Subcutaneous abdominal adipose tissue (tissue), 5 donors: ENCODE results near the gene DRD5.
"Not testable (repeated sequence)": the region's sequence is repeated elsewhere in the genome, so short reads cannot be mapped to it uniquely, and the experiment has no call there.

ENCODE experiments used
- H3K27ac ChIP-seq: one replicate; pipeline ENCODE4 v1.7.0; 2013; ENCODE audit warnings: low read depth, mild to moderate bottlenecking, inconsistent platforms, low read length, moderate library complexity
- H3K27me3 ChIP-seq, 5 donors: one replicate each; pipeline ENCODE4 v1.7.0; 2013; ENCODE audit warnings: low read length in 5 of 5, inconsistent platforms in 1 of 5; ENCODE audit not compliant: control insufficient read depth in 5 of 5, insufficient read depth in 4 of 5
- H3K36me3 ChIP-seq, 5 donors: one replicate each; pipeline ENCODE4 v1.7.0; 2013; ENCODE audit warnings: low read length in 5 of 5; ENCODE audit not compliant: control insufficient read depth in 5 of 5, insufficient read depth in 5 of 5
- H3K4me1 ChIP-seq, 5 donors: one replicate each; pipeline ENCODE4 v1.7.0; 2013; ENCODE audit warnings: low read length in 5 of 5, mild to moderate bottlenecking in 3 of 5, moderate library complexity in 1 of 5; ENCODE audit not compliant: control insufficient read depth in 5 of 5, insufficient read depth in 5 of 5
- H3K4me3 ChIP-seq, 5 donors: one replicate each; pipeline ENCODE4 v1.7.0; 2013; ENCODE audit warnings: low read length in 5 of 5, low read depth in 1 of 5
- H3K9ac ChIP-seq, 5 donors: one replicate each; pipeline ENCODE4 v1.7.0; 2013; ENCODE audit warnings: low read length in 5 of 5, mild to moderate bottlenecking in 4 of 5, moderate library complexity in 3 of 5
- H3K9me3 ChIP-seq, 5 donors: one replicate each; pipeline ENCODE4 v1.7.0; 2013; ENCODE audit warnings: low read length in 5 of 5; ENCODE audit not compliant: control insufficient read depth in 5 of 5
- donor health status: healthy.
- donor health status: healthy.
- donor health status: healthy.
- donor health status: healthy.
- donor health status: healthy.

DRD5 gene

DNA sequence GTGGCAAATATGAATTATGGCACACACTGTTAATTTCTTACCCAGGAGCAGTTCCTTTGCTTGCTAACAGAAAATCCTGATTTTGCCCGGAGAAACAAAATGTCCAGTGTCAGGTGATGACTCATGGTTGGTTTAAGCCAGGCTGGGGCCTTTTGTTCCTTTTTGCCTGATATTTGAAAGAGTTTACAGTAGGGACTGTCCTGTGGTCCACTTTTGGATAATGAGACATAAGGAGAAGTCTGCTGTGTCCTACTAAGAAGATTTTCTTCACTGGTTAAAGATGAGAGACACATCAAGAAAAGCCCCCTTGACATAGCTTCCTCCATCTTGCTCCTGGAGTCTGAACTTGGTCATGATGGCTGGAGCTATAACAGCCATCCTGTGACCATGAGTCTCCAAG lies 12.1 kb upstream of the DRD5 start:
- H3K9me3 ChIP-seq = no peaks in the 10 kb centered on the region
- H3K36me3 ChIP-seq = no peaks in the 10 kb centered on the region
- H3K27ac ChIP-seq = no peak overlapping the region
- H3K4me1 ChIP-seq = peaks cover 0 to 6% (median 0%) of the 10 kb centered on the region in 5 donors
- no peak overlapping the region for H3K9ac ChIP-seq
- H3K4me3 ChIP-seq = no peak overlapping the region
- H3K27me3 ChIP-seq = peaks cover 0 to 10% (median 0%) of the 10 kb centered on the region in 5 donors

DNA sequence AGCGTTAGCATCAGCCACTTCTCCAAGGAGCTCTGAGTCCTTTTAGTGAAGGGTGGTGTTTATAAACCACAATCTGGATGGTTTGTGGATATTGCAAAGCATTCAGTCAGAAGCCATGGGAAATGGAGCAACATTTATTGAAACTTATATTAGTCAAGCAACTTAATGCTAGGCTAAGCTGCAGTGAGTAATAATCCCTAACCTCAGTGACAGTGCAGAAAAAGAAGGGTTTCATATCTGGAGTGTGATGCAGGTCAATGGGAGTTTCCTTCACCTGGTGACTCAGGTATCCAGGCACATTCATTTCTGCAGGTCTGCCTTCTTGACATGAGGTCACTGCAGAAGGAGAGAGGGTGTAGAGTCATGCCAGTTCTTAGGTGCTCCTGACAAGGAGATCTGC lies 10.4 kb upstream of the DRD5 start:
- no peak overlapping the region for H3K4me3 ChIP-seq
- H3K9me3 ChIP-seq = no peaks in the 10 kb centered on the region
- H3K4me1 ChIP-seq = peaks cover 0 to 6% (median 0%) of the 10 kb centered on the region in 5 donors
- no peak overlapping the region for H3K27ac ChIP-seq
- H3K36me3 ChIP-seq = no peaks in the 10 kb centered on the region
- peaks cover 0 to 4% (median 0%) of the 10 kb centered on the region in 5 donors for H3K27me3 ChIP-seq
- H3K9ac ChIP-seq = no peak overlapping the region

- Histone ChIP-seq H3K36me3 (no peaks in the 10 kb centered on the region), H3K4me1 (no peaks in the 10 kb centered on the region), H3K9ac (no peak overlapping the region), H3K27ac (no peak overlapping the region), H3K9me3 (no peaks in the 10 kb centered on the region), H3K27me3 (peaks cover 0 to 4% (median 0%) of the 10 kb centered on the region in 5 donors), H3K4me3 (no peak overlapping the region)
These were observed 8.0 kb upstream of the DRD5 start for GRCh38 chr4:9773471-9773870.

- peaks cover 11 to 27% (median 25%) of the 10 kb centered on the region in 5 donors for H3K27me3 ChIP-seq
- no peak overlapping the region for H3K9ac ChIP-seq
- H3K4me3 ChIP-seq = no peak overlapping the region
- H3K27ac ChIP-seq = no peak overlapping the region
- no peaks in the 10 kb centered on the region for H3K36me3 ChIP-seq
- no peaks in the 10 kb centered on the region for H3K9me3 ChIP-seq
- no peaks in the 10 kb centered on the region for H3K4me1 ChIP-seq
These were observed 652 bp downstream of the DRD5 start for GRCh38 chr4:9782136-9782436.

- H3K4me3 ChIP-seq, H3K4me1 ChIP-seq, H3K9ac ChIP-seq, H3K27ac ChIP-seq, H3K36me3 ChIP-seq, H3K9me3 ChIP-seq: not testable (repeated sequence)
- peaks cover 11 to 20% (median 17%) of the 10 kb centered on the region in 5 donors for H3K27me3 ChIP-seq
These were observed 4.5 kb downstream of the DRD5 start for GRCh38 chr4:9785891-9786290.

DNA sequence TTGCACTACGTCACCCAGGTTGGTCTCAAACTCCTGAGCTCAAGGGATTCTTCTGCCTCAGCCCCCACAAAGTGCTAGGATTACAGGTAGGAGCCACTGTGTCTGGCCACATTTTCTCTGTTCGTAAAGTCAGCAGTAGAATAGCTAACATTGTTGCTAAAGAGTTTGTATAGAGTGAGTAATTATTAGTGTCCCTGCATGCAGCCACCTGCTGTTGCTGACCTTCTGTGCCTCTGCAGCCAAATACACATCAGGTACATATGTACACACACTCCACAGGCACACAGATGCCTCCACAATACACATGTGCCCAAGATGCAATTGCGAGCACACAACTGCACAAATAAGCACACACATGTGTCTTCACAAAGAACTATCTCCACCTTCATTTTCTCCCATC lies 10.9 kb downstream of the DRD5 start:
- Histone ChIP-seq H3K27me3 (peaks cover 0 to 5% (median 0%) of the 10 kb centered on the region in 5 donors), H3K4me1 (no peaks in the 10 kb centered on the region), H3K4me3 (no peak overlapping the region), H3K27ac (no peak overlapping the region), H3K9me3 (peaks cover 0 to 3% (median 0%) of the 10 kb centered on the region in 5 donors), H3K9ac (no peak overlapping the region), H3K36me3 (no peaks in the 10 kb centered on the region)

GRCh38 chr4:9796641-9797040 lies 15.2 kb downstream of the DRD5 start:
- H3K27ac ChIP-seq, H3K4me1 ChIP-seq, H3K9ac ChIP-seq, H3K9me3 ChIP-seq, H3K27me3 ChIP-seq, H3K4me3 ChIP-seq, H3K36me3 ChIP-seq: not testable (repeated sequence)

GRCh38 chr4:9800848-9801247 lies 19.4 kb downstream of the DRD5 start:
- Histone ChIP-seq H3K27ac (no peak overlapping the region), H3K4me3 (no peak overlapping the region), H3K4me1 (no peaks in the 10 kb centered on the region), H3K9me3 (no peaks in the 10 kb centered on the region), H3K9ac (no peak overlapping the region), H3K27me3 (peaks cover 0 to 13% (median 4%) of the 10 kb centered on the region in 5 donors), H3K36me3 (no peaks in the 10 kb centered on the region)

DNA sequence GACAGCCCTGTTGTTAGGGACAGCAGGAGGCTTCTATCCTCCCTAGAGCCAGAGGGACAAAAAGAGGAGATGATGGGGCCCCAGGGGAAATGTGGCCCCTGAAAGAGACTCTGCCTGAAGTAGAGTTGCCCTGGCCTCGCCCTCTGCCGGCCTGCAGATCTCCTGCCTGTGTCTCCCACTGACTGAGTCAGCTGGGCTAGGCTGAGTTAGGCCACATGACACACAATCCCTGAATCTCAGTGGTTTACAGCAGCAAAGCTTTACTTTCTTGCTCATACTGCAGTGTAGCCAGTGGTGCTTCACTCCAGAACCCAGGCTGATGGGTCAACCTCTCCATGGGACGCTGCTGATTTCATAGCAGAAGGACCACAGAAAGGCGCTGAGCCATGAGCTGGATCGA lies 23.5 kb downstream of the DRD5 start:
- H3K4me3 ChIP-seq = no peak overlapping the region
- no peaks in the 10 kb centered on the region for H3K9me3 ChIP-seq
- H3K9ac ChIP-seq = no peak overlapping the region
- peaks cover 0 to 13% (median 4%) of the 10 kb centered on the region in 5 donors for H3K27me3 ChIP-seq
- H3K36me3 ChIP-seq = peaks cover 0 to 3% (median 0%) of the 10 kb centered on the region in 5 donors
- no peaks in the 10 kb centered on the region for H3K4me1 ChIP-seq
- no peak overlapping the region for H3K27ac ChIP-seq

- Histone ChIP-seq H3K36me3 (peaks cover 0 to 3% (median 0%) of the 10 kb centered on the region in 5 donors), H3K9me3 (no peaks in the 10 kb centered on the region), H3K9ac (no peak overlapping the region), H3K4me3 (no peak overlapping the region), H3K27ac (no peak overlapping the region), H3K4me1 (peaks cover 0 to 2% (median 0%) of the 10 kb centered on the region in 5 donors), H3K27me3 (peaks cover 0 to 5% (median 0%) of the 10 kb centered on the region in 5 donors)
These were observed 26.6 kb downstream of the DRD5 start for GRCh38 chr4:9808077-9808476.

- H3K4me3 ChIP-seq = no peak overlapping the region
- peaks cover 0 to 3% (median 0%) of the 10 kb centered on the region in 5 donors for H3K36me3 ChIP-seq
- H3K27me3 ChIP-seq = no peaks in the 10 kb centered on the region
- no peak overlapping the region for H3K27ac ChIP-seq
- H3K4me1 ChIP-seq = peaks cover 0 to 2% (median 0%) of the 10 kb centered on the region in 5 donors
- H3K9ac ChIP-seq = no peak overlapping the region
- H3K9me3 ChIP-seq = no peaks in the 10 kb centered on the region
These were observed 30.4 kb downstream of the DRD5 start for GRCh38 chr4:9811806-9812205.
